ENCODE results near the gene EIF3B.

Gene EIF3B

DNA sequence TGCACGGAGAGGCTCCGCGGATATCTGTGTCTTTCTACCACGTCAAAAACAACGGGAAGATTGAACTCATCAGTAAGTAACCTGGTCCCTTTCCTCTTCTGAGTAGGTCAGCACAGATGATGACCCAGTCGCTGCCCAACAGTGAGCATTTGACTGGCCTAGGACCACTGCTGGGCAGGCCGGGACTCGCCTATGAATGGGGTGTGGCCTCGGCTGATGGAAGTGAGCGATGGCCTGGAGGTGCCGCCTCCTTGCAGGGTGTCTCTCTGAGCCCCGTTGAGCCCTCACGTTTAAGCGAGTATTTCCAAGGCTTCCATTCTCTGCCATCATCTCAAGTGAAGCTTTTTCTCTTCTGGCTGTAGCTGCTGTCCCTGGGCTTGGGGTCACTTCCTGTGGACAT is 18.1 kb downstream of the EIF3B start:
- H3K9ac ChIP-seq (ENCODE audit: low read depth, low read length), result no peak overlapping the region
- no peak for DNase-seq
- H3K36me3 ChIP-seq (ENCODE audit: insufficient read depth, low read length), result peaks cover 94% of the 10 kb centered on the region
- TF ChIP-seq CTCF (IDR thresholded peaks at IDR 0.05; ENCODE audit: borderline replicate concordance, extremely low read depth, low read length, poor library complexity, severe bottlenecking) (no peak), EZH2 (IDR thresholded peaks at IDR 0.05; ENCODE audit: borderline replicate concordance, low read depth, low read length, severe bottlenecking) (no peak)
- ATAC-seq (ENCODE audit: insufficient read depth, low read depth), result no peak
- no peak overlapping the region for H3K27ac ChIP-seq (ENCODE audit: low read length)
- H3K4me3 ChIP-seq (ENCODE audit: low read depth in 1 of 2, low read length in 2 of 2), result no peak overlapping the region
- peaks cover 52% of the 10 kb centered on the region for H3K79me2 ChIP-seq (ENCODE audit: insufficient read depth, low read length)
- no peaks in the 10 kb centered on the region for H3K4me1 ChIP-seq (ENCODE audit: insufficient read depth, low read length)
- no peak overlapping the region for H2AFZ ChIP-seq (ENCODE audit: low read depth, low read length)
- no peaks in the 10 kb centered on the region for H3K27me3 ChIP-seq (ENCODE audit: insufficient read depth, low read length, poor library complexity)
- H3K9me3 ChIP-seq (ENCODE audit: insufficient read depth, low read length, severe bottlenecking), result no peaks in the 10 kb centered on the region
- no peak overlapping the region for H3K4me2 ChIP-seq (ENCODE audit: insufficient read depth, low read length)
- peaks cover 60% of the 10 kb centered on the region for H4K20me1 ChIP-seq (ENCODE audit: insufficient read depth, low read length)

DNA sequence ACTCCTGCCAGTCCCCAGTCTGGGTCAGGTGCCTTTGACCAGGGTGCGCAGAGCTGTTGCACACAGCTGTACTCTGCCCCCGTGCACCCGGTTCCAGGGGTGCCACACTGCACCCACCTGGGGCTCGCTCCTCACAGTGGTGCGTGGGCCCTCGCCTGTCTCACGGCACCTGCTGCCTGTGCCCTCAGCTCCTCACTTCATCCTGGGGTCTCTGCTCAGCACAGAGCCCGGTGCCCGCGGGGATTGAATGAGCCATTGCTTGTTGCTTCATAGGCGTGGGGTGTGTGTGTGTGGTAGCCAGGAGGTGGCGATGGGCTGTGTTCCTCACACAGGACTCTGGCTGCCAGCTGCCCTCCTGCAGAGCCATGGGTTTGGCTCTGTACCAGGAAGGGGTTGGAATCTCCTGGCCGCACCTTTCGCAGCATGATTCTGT is 18.5 kb downstream of the EIF3B start:
- peaks cover 92% of the 10 kb centered on the region for H3K36me3 ChIP-seq (ENCODE audit: insufficient read depth, low read length)
- H3K9me3 ChIP-seq (ENCODE audit: insufficient read depth, low read length, severe bottlenecking), result no peaks in the 10 kb centered on the region
- no peak overlapping the region for H3K27ac ChIP-seq (ENCODE audit: low read length)
- H3K27me3 ChIP-seq (ENCODE audit: insufficient read depth, low read length, poor library complexity), result no peaks in the 10 kb centered on the region
- no peak overlapping the region for H3K9ac ChIP-seq (ENCODE audit: low read depth, low read length)
- no peak overlapping the region for H3K4me3 ChIP-seq (ENCODE audit: low read depth in 1 of 2, low read length in 2 of 2)
- H3K79me2 ChIP-seq (ENCODE audit: insufficient read depth, low read length), result peaks cover 53% of the 10 kb centered on the region
- DNase-seq (no peak), ATAC-seq (ENCODE audit: insufficient read depth, low read depth) (peak; percentile 29; the same call in 1 of the 3 replicates)
- no peaks in the 10 kb centered on the region for H3K4me1 ChIP-seq (ENCODE audit: insufficient read depth, low read length)
- peaks cover 61% of the 10 kb centered on the region for H4K20me1 ChIP-seq (ENCODE audit: insufficient read depth, low read length)
- TF ChIP-seq EZH2 (IDR thresholded peaks at IDR 0.05; ENCODE audit: borderline replicate concordance, low read depth, low read length, severe bottlenecking), result no peak
- TF ChIP-seq CTCF (IDR thresholded peaks at IDR 0.05; ENCODE audit: borderline replicate concordance, extremely low read depth, low read length, poor library complexity, severe bottlenecking), result no peak
- no peak overlapping the region for H2AFZ ChIP-seq (ENCODE audit: low read depth, low read length)
- no peak overlapping the region for H3K4me2 ChIP-seq (ENCODE audit: insufficient read depth, low read length)

DNA sequence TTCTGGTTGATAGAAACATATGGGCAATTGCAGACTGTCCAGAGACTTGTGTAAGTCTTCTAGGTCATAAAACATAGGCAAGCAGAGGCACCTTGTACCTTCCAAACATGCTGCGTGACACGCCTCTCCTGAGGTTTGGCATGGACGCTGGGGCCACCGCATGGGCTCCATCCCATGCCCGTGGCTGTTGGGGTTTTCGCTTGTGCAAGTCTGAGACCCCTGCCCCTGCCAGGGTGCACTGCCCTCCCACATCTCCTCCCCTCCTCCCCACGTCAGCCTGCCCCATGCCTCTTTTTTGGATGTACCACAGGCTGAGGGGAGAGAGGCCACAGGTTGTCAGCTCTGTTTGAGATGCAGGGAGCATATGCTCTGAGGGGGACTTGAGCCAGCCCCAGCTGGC is 19.0 kb downstream of the EIF3B start:
- TF ChIP-seq CTCF (IDR thresholded peaks at IDR 0.05; ENCODE audit: borderline replicate concordance, extremely low read depth, low read length, poor library complexity, severe bottlenecking) (no peak), EZH2 (IDR thresholded peaks at IDR 0.05; ENCODE audit: borderline replicate concordance, low read depth, low read length, severe bottlenecking) (no peak)
- peaks cover 92% of the 10 kb centered on the region for H3K36me3 ChIP-seq (ENCODE audit: insufficient read depth, low read length)
- no peak overlapping the region for H2AFZ ChIP-seq (ENCODE audit: low read depth, low read length)
- H3K27me3 ChIP-seq (ENCODE audit: insufficient read depth, low read length, poor library complexity), result no peaks in the 10 kb centered on the region
- DNase-seq (no peak), ATAC-seq (ENCODE audit: insufficient read depth, low read depth) (no peak)
- no peaks in the 10 kb centered on the region for H3K9me3 ChIP-seq (ENCODE audit: insufficient read depth, low read length, severe bottlenecking)
- H3K4me2 ChIP-seq (ENCODE audit: insufficient read depth, low read length), result no peak overlapping the region
- H3K79me2 ChIP-seq (ENCODE audit: insufficient read depth, low read length), result peaks cover 53% of the 10 kb centered on the region
- no peak overlapping the region for H3K4me3 ChIP-seq (ENCODE audit: low read depth in 1 of 2, low read length in 2 of 2)
- no peak overlapping the region for H3K9ac ChIP-seq (ENCODE audit: low read depth, low read length)
- no peak overlapping the region for H3K27ac ChIP-seq (ENCODE audit: low read length)
- no peaks in the 10 kb centered on the region for H3K4me1 ChIP-seq (ENCODE audit: insufficient read depth, low read length)
- H4K20me1 ChIP-seq (ENCODE audit: insufficient read depth, low read length), result peaks cover 61% of the 10 kb centered on the region

- Histone ChIP-seq H3K4me2 (ENCODE audit: insufficient read depth, low read length) (no peak overlapping the region), H3K79me2 (ENCODE audit: insufficient read depth, low read length) (peaks cover 48% of the 10 kb centered on the region), H3K27ac (ENCODE audit: low read length) (no peak overlapping the region), H3K9ac (ENCODE audit: low read depth, low read length) (no peak overlapping the region), H3K36me3 (ENCODE audit: insufficient read depth, low read length) (peaks cover 92% of the 10 kb centered on the region), H4K20me1 (ENCODE audit: insufficient read depth, low read length) (peaks cover 64% of the 10 kb centered on the region), H3K4me1 (ENCODE audit: insufficient read depth, low read length) (no peaks in the 10 kb centered on the region), H2AFZ (ENCODE audit: low read depth, low read length) (no peak overlapping the region), H3K4me3 (ENCODE audit: low read depth in 1 of 2, low read length in 2 of 2) (no peak overlapping the region), H3K9me3 (ENCODE audit: insufficient read depth, low read length, severe bottlenecking) (no peaks in the 10 kb centered on the region), H3K27me3 (ENCODE audit: insufficient read depth, low read length, poor library complexity) (no peaks in the 10 kb centered on the region)
- TF ChIP-seq CTCF (IDR thresholded peaks at IDR 0.05; ENCODE audit: borderline replicate concordance, extremely low read depth, low read length, poor library complexity, severe bottlenecking), result no peak
- no peak for TF ChIP-seq EZH2 (IDR thresholded peaks at IDR 0.05; ENCODE audit: borderline replicate concordance, low read depth, low read length, severe bottlenecking)
- DNase-seq, result no peak
- no peak for ATAC-seq (ENCODE audit: insufficient read depth, low read depth)
Measured at GRCh38 chr7:2374401-2374800, 19.8 kb downstream of the EIF3B start.

Data from DND-41 (cell line).